OCI-LY3 (cell line): ENCODE results near the gene RAD51B.

ENCODE experiments used
- H2AFZ ChIP-seq: fragments of 200-600, 300-600 bp; shearing (Covaris generic); 2 replicates; pipeline ENCODE4 v1.6.0; 2014; ENCODE audit warnings: antibody characterized with exemption, low read depth, low read length
- H3K27ac ChIP-seq: fragments of 200-600, 300-600 bp; sonication (generic); 2 replicates; pipeline ENCODE4 v1.5.1; 2014; ENCODE audit warnings: mild to moderate bottlenecking, low read length, moderate library complexity, mixed read lengths
- H3K27me3 ChIP-seq: fragments of 200-600, 300-600 bp; sonication (generic); 2 replicates; pipeline ENCODE4 v1.6.1; 2014; ENCODE audit warnings: low read depth, low read length, mixed read lengths
- H3K36me3 ChIP-seq: fragments of 200-600, 300-600 bp; sonication (generic); replicated peaks from 2 replicates; pipeline ENCODE3; 2014; ENCODE audit warnings: low read depth, low read length, mixed read lengths
- H3K4me1 ChIP-seq: fragments of 300-600, 200-600 bp; sonication (generic); 2 replicates; pipeline ENCODE4 v1.6.1; 2014; ENCODE audit warnings: low read length, mixed read lengths
- H3K4me2 ChIP-seq: fragments of 200-600, 300-600 bp; sonication (generic); 2 replicates; pipeline ENCODE4 v1.6.1; 2014; ENCODE audit warnings: low read length, mixed read lengths
- H3K4me3 ChIP-seq: fragments of 300-600, 200-600 bp; sonication (generic); 2 replicates; pipeline ENCODE4 v1.5.1; 2014; ENCODE audit warnings: antibody characterized with exemption, mild to moderate bottlenecking, low read length, moderate library complexity
- H3K79me2 ChIP-seq: fragments of 300-600, 200-600 bp; shearing (Covaris generic); 2 replicates; pipeline ENCODE4 v1.6.1; 2014; ENCODE audit warnings: mild to moderate bottlenecking, low read length, mixed read lengths
- H3K9ac ChIP-seq: fragments of 300-600, 200-600 bp; shearing (Covaris generic); 2 replicates; pipeline ENCODE4 v1.6.0; 2014; ENCODE audit warnings: mild to moderate bottlenecking, low read length, moderate library complexity
- H3K9me3 ChIP-seq: fragments of 200-600, 300-600 bp; shearing (Covaris generic); 2 replicates; pipeline ENCODE4 v1.6.1; 2014; ENCODE audit warnings: low read length, mixed read lengths; ENCODE audit not compliant: insufficient read depth
- H4K20me1 ChIP-seq: fragments of 200-600, 300-600 bp; sonication (generic); 2 replicates; pipeline ENCODE4 v1.6.1; 2016; ENCODE audit warnings: low read length, mixed read lengths; ENCODE audit not compliant: insufficient read depth
- CTCF ChIP-seq: fragments of 200-600, 300-600 bp; sonication (generic); IDR thresholded peaks from 2 replicates; pipeline ENCODE4 v1.5.1; 2014; ENCODE audit warnings: antibody characterized with exemption, low read length, low read depth
- EZH2phosphoT487 ChIP-seq: fragments of 200-600 bp; shearing (Covaris generic); IDR thresholded peaks from 2 replicates; pipeline ENCODE4 v1.6.1; 2018; ENCODE audit warnings: antibody characterized with exemption, mixed run types, low read depth

RAD51B gene

GRCh38 chr14:67998834-67999233, 179.3 kb downstream of the RAD51B start:
- Histone ChIP-seq H3K36me3 (no peaks in the 10 kb centered on the region), H3K9me3 (no peaks in the 10 kb centered on the region), H2AFZ (no peak overlapping the region), H3K4me2 (no peak overlapping the region), H3K27me3 (no peaks in the 10 kb centered on the region), H3K4me3 (no peak overlapping the region), H3K4me1 (no peaks in the 10 kb centered on the region), H3K27ac (no peak overlapping the region), H3K79me2 (no peaks in the 10 kb centered on the region), H3K9ac (no peak overlapping the region), H4K20me1 (no peaks in the 10 kb centered on the region)
- no peak for TF ChIP-seq CTCF
- TF ChIP-seq EZH2phosphoT487: no peak

DNA sequence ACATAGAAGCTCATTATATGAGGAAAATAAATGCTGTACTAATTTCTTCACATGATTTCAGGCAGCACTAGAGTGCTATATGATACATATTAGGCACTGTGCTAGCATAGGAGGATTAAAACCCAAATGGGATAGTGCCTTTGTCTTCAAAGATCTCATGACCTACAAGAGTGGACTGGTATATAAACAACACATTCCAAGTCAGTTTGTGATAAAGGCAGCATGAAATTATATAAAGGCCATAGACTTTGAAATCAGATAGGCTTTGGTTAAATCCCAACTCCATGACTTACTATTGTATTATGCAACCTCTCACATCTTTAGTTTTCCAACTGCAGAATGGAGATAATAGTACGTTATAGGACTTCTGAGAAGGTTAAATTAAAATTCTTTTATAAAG, 179.7 kb downstream of the RAD51B start:
- TF ChIP-seq EZH2phosphoT487 (no peak), CTCF (no peak)
- H4K20me1 ChIP-seq: no peaks in the 10 kb centered on the region
- no peaks in the 10 kb centered on the region for H3K36me3 ChIP-seq
- H3K4me3 ChIP-seq: no peak overlapping the region
- H3K4me2 ChIP-seq: no peak overlapping the region
- no peak overlapping the region for H3K9ac ChIP-seq
- no peaks in the 10 kb centered on the region for H3K9me3 ChIP-seq
- H2AFZ ChIP-seq: no peak overlapping the region
- H3K27ac ChIP-seq: no peak overlapping the region
- H3K4me1 ChIP-seq: no peaks in the 10 kb centered on the region
- H3K27me3 ChIP-seq: no peaks in the 10 kb centered on the region
- H3K79me2 ChIP-seq: no peaks in the 10 kb centered on the region

DNA sequence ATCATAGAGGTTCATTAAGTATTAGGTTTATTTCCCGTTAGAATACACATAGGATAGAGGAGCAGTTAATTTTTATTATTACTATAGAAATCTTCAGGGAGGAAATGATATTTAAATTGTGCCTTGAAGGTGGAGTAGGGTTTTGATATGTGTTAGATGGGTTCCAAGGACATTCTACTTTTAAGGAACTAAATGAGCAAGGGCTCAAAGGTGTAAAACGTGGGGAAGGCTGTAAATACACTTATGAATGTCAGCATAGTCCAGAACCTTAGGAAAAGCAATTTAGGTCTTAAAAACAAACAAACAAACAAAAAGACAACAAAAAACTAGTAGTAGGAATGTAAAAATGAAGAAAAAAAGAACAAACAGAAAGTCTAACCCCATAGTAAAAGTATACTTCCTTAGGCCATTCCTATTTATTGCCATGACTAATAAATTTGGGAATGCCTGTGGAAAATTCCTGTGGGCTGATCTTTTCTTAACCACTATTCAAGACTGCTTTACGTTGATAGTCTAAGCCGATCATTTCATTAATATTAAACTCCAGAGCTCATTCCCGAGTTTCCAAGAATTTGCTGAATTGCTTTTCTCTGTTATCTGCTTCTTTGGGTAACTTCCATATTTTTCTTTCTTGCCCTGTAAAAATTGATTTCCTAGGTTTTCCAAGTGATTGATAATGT, 180.3 kb downstream of the RAD51B start:
- no peak overlapping the region for H3K9ac ChIP-seq
- TF ChIP-seq EZH2phosphoT487: no peak
- no peak for TF ChIP-seq CTCF

DNA sequence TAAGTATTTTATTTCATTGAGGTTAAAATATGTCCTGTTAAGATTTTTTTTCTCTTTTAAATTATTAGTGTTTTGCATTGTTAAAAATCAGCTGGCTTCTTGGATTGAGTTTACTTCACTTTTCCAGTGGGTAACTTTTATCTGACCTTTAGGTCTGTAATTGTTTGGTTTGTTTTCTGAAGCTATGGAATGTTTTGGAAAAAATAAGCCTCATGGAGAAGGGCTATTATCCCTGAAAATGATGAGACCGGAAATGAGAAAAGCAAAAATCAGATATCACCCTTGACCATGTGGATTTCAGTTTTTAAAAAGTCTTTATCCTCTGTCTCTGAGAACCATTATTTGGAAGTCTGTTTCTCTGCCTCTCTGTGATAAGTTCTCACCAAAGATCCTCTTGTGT, 180.9 kb downstream of the RAD51B start:
- no peaks in the 10 kb centered on the region for H4K20me1 ChIP-seq
- no peak overlapping the region for H3K4me2 ChIP-seq
- no peak overlapping the region for H3K27ac ChIP-seq
- H3K4me1 ChIP-seq: no peaks in the 10 kb centered on the region
- H2AFZ ChIP-seq: no peak overlapping the region
- no peaks in the 10 kb centered on the region for H3K27me3 ChIP-seq
- H3K36me3 ChIP-seq: no peaks in the 10 kb centered on the region
- no peak overlapping the region for H3K4me3 ChIP-seq
- H3K9ac ChIP-seq: no peak overlapping the region
- no peaks in the 10 kb centered on the region for H3K79me2 ChIP-seq
- no peaks in the 10 kb centered on the region for H3K9me3 ChIP-seq
- no peak for TF ChIP-seq EZH2phosphoT487
- TF ChIP-seq CTCF: no peak

More for the DNA sequence above, 180.3 kb downstream of the RAD51B start:
- no peaks in the 10 kb centered on the region for H3K4me1 ChIP-seq
- no peak overlapping the region for H3K4me3 ChIP-seq
- H3K4me2 ChIP-seq: no peak overlapping the region
- no peaks in the 10 kb centered on the region for H4K20me1 ChIP-seq
- H2AFZ ChIP-seq: no peak overlapping the region
- no peaks in the 10 kb centered on the region for H3K9me3 ChIP-seq
- H3K79me2 ChIP-seq: no peaks in the 10 kb centered on the region
- no peaks in the 10 kb centered on the region for H3K27me3 ChIP-seq
- H3K36me3 ChIP-seq: no peaks in the 10 kb centered on the region
- no peak overlapping the region for H3K27ac ChIP-seq
